MM.1S (cell line): ENCODE results near the gene MIPOL1.

Source experiments
- DNase-seq: peaks from one replicate; pipeline ENCODE4 v3.0.0-alpha.2; 2015
- H2AFZ ChIP-seq: fragments of 300-600 bp; sonication (generic); 2 replicates; pipeline ENCODE4 v1.6.0; 2016; ENCODE audit warnings: antibody characterized with exemption, low read length
- H3F3A ChIP-seq: fragments of 300-600 bp; sonication (generic); 2 replicates; pipeline ENCODE4 v1.6.1; 2016; ENCODE audit warnings: mild to moderate bottlenecking, antibody characterized with exemption, low read length, moderate library complexity, mixed read lengths; ENCODE audit not compliant: insufficient read depth
- H3K27ac ChIP-seq: fragments of 300-600 bp; sonication (generic); 2 replicates; pipeline ENCODE4 v1.5.1; 2016; ENCODE audit warnings: mild to moderate bottlenecking, low read length
- H3K27me3 ChIP-seq: fragments of 300-600 bp; sonication (generic); replicated peaks from 2 replicates; pipeline ENCODE4 v1.6.0; 2016; ENCODE audit warnings: low read length; ENCODE audit not compliant: insufficient read depth
- H3K36me3 ChIP-seq: fragments of 300-600 bp; sonication (generic); replicated peaks from 2 replicates; pipeline ENCODE4 v1.6.1; 2016; ENCODE audit warnings: mild to moderate bottlenecking, low read length, mixed read lengths; ENCODE audit not compliant: insufficient read depth
- H3K4me1 ChIP-seq: fragments of 300-600 bp; sonication (generic); 2 replicates; pipeline ENCODE4 v1.6.1; 2016; ENCODE audit warnings: low read length, mixed read lengths
- H3K4me2 ChIP-seq: fragments of 300-600 bp; sonication (generic); 2 replicates; pipeline ENCODE4 v1.6.0; 2016; ENCODE audit warnings: low read depth, low read length
- H3K4me3 ChIP-seq: fragments of 300-600 bp; sonication (generic); 2 replicates; pipeline ENCODE4 v1.5.1; 2016; ENCODE audit warnings: low read length, mixed read lengths
- H3K79me2 ChIP-seq: fragments of 300-600 bp; sonication (generic); 2 replicates; pipeline ENCODE4 v1.6.1; 2016; ENCODE audit warnings: mixed run types, low read length, mixed read lengths
- H3K9ac ChIP-seq: fragments of 300-600 bp; sonication (generic); 2 replicates; pipeline ENCODE4 v1.6.1; 2016; ENCODE audit warnings: low read length, mixed read lengths
- H3K9me2 ChIP-seq: fragments of 300-600 bp; sonication (generic); replicated peaks from 2 replicates; pipeline ENCODE4 v1.6.1; 2016; ENCODE audit warnings: mild to moderate bottlenecking, low read length, mixed read lengths; ENCODE audit not compliant: insufficient read depth
- H3K9me3 ChIP-seq: fragments of 300-600 bp; sonication (generic); replicated peaks from 2 replicates; pipeline ENCODE4 v1.6.1; 2016; ENCODE audit warnings: mild to moderate bottlenecking, low read length, mixed read lengths; ENCODE audit not compliant: insufficient read depth
- H4K20me1 ChIP-seq: fragments of 300-600 bp; sonication (generic); 2 replicates; pipeline ENCODE4 v1.6.1; 2016; ENCODE audit warnings: mild to moderate bottlenecking, low read length, moderate library complexity, mixed read lengths; ENCODE audit not compliant: insufficient read depth
- EZH2 ChIP-seq: fragments of 300-600 bp; sonication (generic); optimal IDR thresholded peaks from 2 replicates; pipeline ENCODE3; 2017; ENCODE audit warnings: low read depth, mild to moderate bottlenecking, antibody characterized with exemption, low read length, mixed read lengths
- EZH2phosphoT487 ChIP-seq: fragments of 300-600 bp; sonication (generic); IDR thresholded peaks from 2 replicates; pipeline ENCODE4 v1.6.1; 2018; ENCODE audit warnings: antibody characterized with exemption, low read length
- TF ChIP-seq, protein P1 (sequence below): fragments of 300-600 bp; sonication (generic); IDR thresholded peaks from 2 replicates; pipeline ENCODE4 v1.5.1; 2016; ENCODE audit warnings: antibody characterized with exemption, low read length, mixed read lengths

The MIPOL1 gene

DNA sequence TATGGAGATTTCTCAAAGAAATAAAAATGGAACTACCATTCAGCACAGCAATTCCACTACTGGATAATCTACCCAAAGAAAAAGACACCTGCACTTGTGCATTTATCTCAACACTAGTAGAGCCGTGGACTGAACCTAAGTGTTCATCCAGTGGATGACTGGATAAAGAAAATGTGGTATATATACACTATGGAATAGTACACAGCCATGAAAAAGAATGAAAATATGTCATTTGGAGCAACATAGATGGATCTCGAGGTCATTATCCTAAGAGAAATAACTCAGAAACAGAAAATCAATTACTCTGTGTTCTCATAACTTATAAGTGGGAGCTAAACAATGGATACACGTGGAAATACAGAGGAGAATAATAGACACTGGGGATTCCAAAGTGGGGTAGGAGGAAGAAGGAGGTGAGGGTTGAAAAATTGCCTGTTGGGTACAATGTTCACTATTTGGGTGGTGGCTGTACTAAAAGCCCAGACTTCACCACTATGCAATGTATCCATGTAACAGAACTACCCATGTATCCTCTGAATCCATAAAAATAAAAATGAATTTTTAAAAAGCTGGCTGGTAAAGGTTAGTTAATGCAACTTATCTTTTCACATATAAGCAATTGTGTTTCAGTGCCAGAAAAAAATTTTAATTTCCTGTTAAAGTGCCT lies 266.6 kb downstream of the MIPOL1 start:
- Histone ChIP-seq H2AFZ (no peak overlapping the region), H3K79me2 (no peaks in the 10 kb centered on the region), H3K4me3 (no peak overlapping the region), H3K9me3 (no peaks in the 10 kb centered on the region), H3K27ac (no peak overlapping the region), H3K9ac (no peak overlapping the region), H3K36me3 (no peaks in the 10 kb centered on the region), H3K4me2 (no peak overlapping the region), H4K20me1 (no peaks in the 10 kb centered on the region), H3K27me3 (no peaks in the 10 kb centered on the region), H3K4me1 (no peaks in the 10 kb centered on the region), H3F3A (no peaks in the 10 kb centered on the region), H3K9me2 (no peaks in the 10 kb centered on the region)
- no peak for DNase-seq
- TF ChIP-seq, protein P1, sequence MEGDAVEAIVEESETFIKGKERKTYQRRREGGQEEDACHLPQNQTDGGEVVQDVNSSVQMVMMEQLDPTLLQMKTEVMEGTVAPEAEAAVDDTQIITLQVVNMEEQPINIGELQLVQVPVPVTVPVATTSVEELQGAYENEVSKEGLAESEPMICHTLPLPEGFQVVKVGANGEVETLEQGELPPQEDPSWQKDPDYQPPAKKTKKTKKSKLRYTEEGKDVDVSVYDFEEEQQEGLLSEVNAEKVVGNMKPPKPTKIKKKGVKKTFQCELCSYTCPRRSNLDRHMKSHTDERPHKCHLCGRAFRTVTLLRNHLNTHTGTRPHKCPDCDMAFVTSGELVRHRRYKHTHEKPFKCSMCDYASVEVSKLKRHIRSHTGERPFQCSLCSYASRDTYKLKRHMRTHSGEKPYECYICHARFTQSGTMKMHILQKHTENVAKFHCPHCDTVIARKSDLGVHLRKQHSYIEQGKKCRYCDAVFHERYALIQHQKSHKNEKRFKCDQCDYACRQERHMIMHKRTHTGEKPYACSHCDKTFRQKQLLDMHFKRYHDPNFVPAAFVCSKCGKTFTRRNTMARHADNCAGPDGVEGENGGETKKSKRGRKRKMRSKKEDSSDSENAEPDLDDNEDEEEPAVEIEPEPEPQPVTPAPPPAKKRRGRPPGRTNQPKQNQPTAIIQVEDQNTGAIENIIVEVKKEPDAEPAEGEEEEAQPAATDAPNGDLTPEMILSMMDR = no peak
- TF ChIP-seq EZH2 (no peak), EZH2phosphoT487 (no peak)

DNA sequence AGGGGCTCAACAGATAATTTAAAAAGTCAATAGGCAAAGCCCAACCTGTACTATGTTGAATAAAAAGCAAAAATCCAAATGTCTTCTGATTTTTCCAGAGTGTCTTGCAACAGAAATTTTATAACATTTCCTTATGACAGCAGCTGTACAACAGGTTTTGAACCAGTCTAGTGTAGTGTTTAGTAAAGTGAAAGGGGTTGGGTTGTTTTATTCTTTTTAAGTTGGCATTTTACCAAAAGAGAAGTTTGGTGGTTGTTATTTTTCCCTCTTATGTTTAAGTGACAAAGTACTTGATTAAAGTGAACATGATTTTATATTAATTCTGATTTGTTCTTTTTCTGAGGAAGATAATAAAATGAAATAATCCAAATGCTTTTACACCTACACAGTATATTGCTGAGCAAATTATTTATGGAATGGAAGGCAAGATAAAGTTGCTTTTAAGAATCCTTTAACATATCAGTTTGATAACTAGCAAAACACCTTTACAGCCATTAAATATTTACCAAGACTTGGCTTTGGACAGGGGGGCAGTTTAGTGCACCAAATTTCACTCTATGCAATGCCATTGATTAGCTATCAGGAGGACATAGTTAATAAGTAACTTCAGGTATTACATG lies 268.4 kb downstream of the MIPOL1 start:
- H2AFZ ChIP-seq = no peak overlapping the region
- H3K36me3 ChIP-seq = no peaks in the 10 kb centered on the region
- H3K9ac ChIP-seq = no peak overlapping the region
- no peak for DNase-seq
- no peaks in the 10 kb centered on the region for H3K9me3 ChIP-seq
- TF ChIP-seq EZH2 = no peak
- H3K27me3 ChIP-seq = no peaks in the 10 kb centered on the region
- H3F3A ChIP-seq = no peaks in the 10 kb centered on the region
- no peak overlapping the region for H3K4me2 ChIP-seq
- no peaks in the 10 kb centered on the region for H3K9me2 ChIP-seq
- no peak overlapping the region for H3K4me3 ChIP-seq
- no peaks in the 10 kb centered on the region for H3K79me2 ChIP-seq
- no peaks in the 10 kb centered on the region for H3K4me1 ChIP-seq
- no peaks in the 10 kb centered on the region for H4K20me1 ChIP-seq
- no peak overlapping the region for H3K27ac ChIP-seq

DNA sequence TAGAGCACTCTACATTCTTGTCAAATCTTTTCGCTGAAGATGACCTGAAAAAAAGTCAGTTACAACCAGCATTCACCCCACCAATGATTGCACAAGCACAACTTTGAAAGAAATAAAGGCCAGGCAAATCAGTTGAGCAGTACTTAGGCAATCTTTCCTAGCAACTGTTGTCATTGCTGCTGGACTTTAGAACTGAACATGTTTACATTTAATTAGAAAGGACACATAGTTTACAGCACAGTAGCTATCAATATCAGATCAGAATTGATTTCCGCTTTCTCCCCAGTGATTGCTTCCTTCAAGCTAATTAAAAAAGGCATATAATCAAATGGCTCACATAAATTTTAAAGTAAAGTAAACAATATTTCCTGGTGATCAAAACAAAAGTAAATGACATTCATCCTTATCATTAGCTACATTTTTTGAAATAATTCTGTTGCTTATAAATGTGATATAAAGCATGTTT lies 268.9 kb downstream of the MIPOL1 start:
- Histone ChIP-seq H2AFZ (no peak overlapping the region), H3K27ac (no peak overlapping the region), H3K4me2 (no peak overlapping the region), H3K4me1 (no peaks in the 10 kb centered on the region), H3K4me3 (no peak overlapping the region), H3K36me3 (no peaks in the 10 kb centered on the region), H3F3A (no peaks in the 10 kb centered on the region), H3K9ac (no peak overlapping the region), H3K79me2 (no peaks in the 10 kb centered on the region), H3K9me2 (no peaks in the 10 kb centered on the region), H3K9me3 (no peaks in the 10 kb centered on the region), H3K27me3 (no peaks in the 10 kb centered on the region), H4K20me1 (no peaks in the 10 kb centered on the region)
- TF ChIP-seq, protein P1 = no peak
- TF ChIP-seq EZH2 (no peak), EZH2phosphoT487 (no peak)
- no peak for DNase-seq

DNA sequence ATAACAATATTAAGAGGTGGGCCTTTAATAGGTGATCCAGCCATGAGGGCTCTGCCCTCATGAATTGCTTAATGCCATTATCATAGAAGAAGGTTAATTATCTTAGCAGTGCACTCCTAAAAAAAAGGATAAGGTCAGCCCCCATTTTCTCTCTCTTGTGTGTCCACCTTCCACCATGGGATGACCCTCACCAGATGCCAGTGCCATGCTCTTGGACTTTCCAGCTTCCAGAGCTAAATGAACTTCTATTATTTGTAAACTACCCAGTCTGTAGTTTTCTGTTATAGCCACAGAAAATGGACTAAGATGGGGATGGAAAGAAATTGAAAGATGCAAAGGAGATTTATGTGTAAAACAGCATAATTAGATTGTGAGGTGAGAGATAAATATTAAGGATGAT lies 271.9 kb downstream of the MIPOL1 start:
- Histone ChIP-seq H3K4me1 (no peaks in the 10 kb centered on the region), H3K79me2 (no peaks in the 10 kb centered on the region), H3K4me3 (no peak overlapping the region), H3K4me2 (no peak overlapping the region), H4K20me1 (no peaks in the 10 kb centered on the region), H3F3A (no peaks in the 10 kb centered on the region), H3K27me3 (no peaks in the 10 kb centered on the region), H3K9me3 (no peaks in the 10 kb centered on the region), H3K27ac (no peak overlapping the region), H3K36me3 (no peaks in the 10 kb centered on the region), H3K9ac (no peak overlapping the region), H2AFZ (no peak overlapping the region), H3K9me2 (no peaks in the 10 kb centered on the region)
- no peak for TF ChIP-seq EZH2phosphoT487
- TF ChIP-seq, protein P1 = no peak
- no peak for DNase-seq
